ENCODE data around the gene EIF2D. TPM values are rescaled to one million over a fixed set of nuclear protein-coding genes. Genes with fewer than 3 reads are reported as not detected.

The EIF2D gene
- total RNA-seq, 1 donor from 2014 or later: 45.6 TPM

GRCh38 chr1:206563367-206564207 lies 48.7 kb downstream of the EIF2D start:
- TF ChIP-seq CTCF (conservative IDR thresholded peaks at IDR 0.05; ENCODE audit: low read depth, low read length): no peak
- no peak overlapping the region for H3K4me3 ChIP-seq (ENCODE audit: low read depth, low read length)
- no peak for DNase-seq (ENCODE audit: low read depth)

- no peak for TF ChIP-seq CTCF (conservative IDR thresholded peaks at IDR 0.05; ENCODE audit: low read depth, low read length)
- no peak overlapping the region for H3K4me3 ChIP-seq (ENCODE audit: low read depth, low read length)
- DNase-seq (ENCODE audit: low read depth): no peak
These were observed 52.1 kb downstream of the EIF2D start for GRCh38 chr1:206560007-206560716.

- no peak for DNase-seq (ENCODE audit: low read depth)
These were observed 52.6 kb downstream of the EIF2D start for GRCh38 chr1:206559672-206559995.

GRCh38 chr1:206558794-206559671 lies 53.2 kb downstream of the EIF2D start:
- no peak overlapping the region for H3K4me3 ChIP-seq (ENCODE audit: low read depth, low read length)
- no peak for TF ChIP-seq CTCF (conservative IDR thresholded peaks at IDR 0.05; ENCODE audit: low read depth, low read length)

More at GRCh38 chr1:206559672-206559995, 52.6 kb downstream of the EIF2D start:
- no peak overlapping the region for H3K4me3 ChIP-seq (ENCODE audit: low read depth, low read length)
- no peak for TF ChIP-seq CTCF (conservative IDR thresholded peaks at IDR 0.05; ENCODE audit: low read depth, low read length)

GRCh38 chr1:206557636-206558473 lies 54.4 kb downstream of the EIF2D start:
- H3K4me3 ChIP-seq (ENCODE audit: low read depth, low read length): peak overlapping the region; percentile 55
- TF ChIP-seq CTCF (conservative IDR thresholded peaks at IDR 0.05; ENCODE audit: low read depth, low read length): no peak
- no peak for DNase-seq (ENCODE audit: low read depth)

More at GRCh38 chr1:206558794-206559671, 53.2 kb downstream of the EIF2D start:
- DNase-seq (ENCODE audit: low read depth): no peak
